Transverse colon (tissue), 4 donors: ENCODE measurements around the gene NSUN3.
"Not testable (repeated sequence)": the region's sequence is repeated elsewhere in the genome, so short reads cannot be mapped to it uniquely, and the experiment has no call there.

Experiments used
- CTCF ChIP-seq, 5 experiments: fragments of 200-600 bp in 3 of 5; fragments of 450-650 bp in 2 of 5; sonication (generic) in 3 of 5; IDR thresholded peaks; 1 replicate in 2 of 5; 2 replicates in 3 of 5; pipeline ENCODE4 v1.5.1; 2016 to 2017; ENCODE audit warnings: antibody characterized with exemption in 5 of 5, inconsistent platforms in 3 of 5, mild to moderate bottlenecking in 2 of 5, moderate library complexity in 1 of 5
- EP300 ChIP-seq: sonication (generic); formaldehyde crosslinking; IDR thresholded peaks from one replicate; pipeline ENCODE4 v1.6.1; 2017; ENCODE audit warnings: antibody characterized with exemption, low read depth
- POLR2AphosphoS5 ChIP-seq, 3 donors: sonication (generic); formaldehyde crosslinking; IDR thresholded peaks; one replicate each; pipeline ENCODE4 v1.6.1; 2016; ENCODE audit warnings: antibody characterized with exemption in 3 of 3

- TF ChIP-seq CTCF (IDR thresholded peaks at IDR 0.05); EP300; POLR2AphosphoS5 (IDR thresholded peaks at IDR 0.05): not testable (repeated sequence)
These were observed 18.5 kb upstream of the NSUN3 start for GRCh38 chr3:94044100-94044936.
